Measurements from ENCODE around the gene KBTBD6.

GRCh38 chr13:41079725-41080124 is 52.9 kb downstream of the KBTBD6 start:
- TF ChIP-seq, protein P1, sequence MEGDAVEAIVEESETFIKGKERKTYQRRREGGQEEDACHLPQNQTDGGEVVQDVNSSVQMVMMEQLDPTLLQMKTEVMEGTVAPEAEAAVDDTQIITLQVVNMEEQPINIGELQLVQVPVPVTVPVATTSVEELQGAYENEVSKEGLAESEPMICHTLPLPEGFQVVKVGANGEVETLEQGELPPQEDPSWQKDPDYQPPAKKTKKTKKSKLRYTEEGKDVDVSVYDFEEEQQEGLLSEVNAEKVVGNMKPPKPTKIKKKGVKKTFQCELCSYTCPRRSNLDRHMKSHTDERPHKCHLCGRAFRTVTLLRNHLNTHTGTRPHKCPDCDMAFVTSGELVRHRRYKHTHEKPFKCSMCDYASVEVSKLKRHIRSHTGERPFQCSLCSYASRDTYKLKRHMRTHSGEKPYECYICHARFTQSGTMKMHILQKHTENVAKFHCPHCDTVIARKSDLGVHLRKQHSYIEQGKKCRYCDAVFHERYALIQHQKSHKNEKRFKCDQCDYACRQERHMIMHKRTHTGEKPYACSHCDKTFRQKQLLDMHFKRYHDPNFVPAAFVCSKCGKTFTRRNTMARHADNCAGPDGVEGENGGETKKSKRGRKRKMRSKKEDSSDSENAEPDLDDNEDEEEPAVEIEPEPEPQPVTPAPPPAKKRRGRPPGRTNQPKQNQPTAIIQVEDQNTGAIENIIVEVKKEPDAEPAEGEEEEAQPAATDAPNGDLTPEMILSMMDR (conservative IDR thresholded peaks at IDR 0.05; ENCODE audit: low read depth, low read length), result no peak
- no peak for TF ChIP-seq EZH2phosphoT487 (IDR thresholded peaks at IDR 0.05; ENCODE audit: borderline replicate concordance, low read length)
- TF ChIP-seq EZH2 (IDR thresholded peaks at IDR 0.05; ENCODE audit: low read length, unreplicated experiment), result no peak

Measured in PC-3 (cell line).